Midbrain (tissue), 1 donor: ENCODE data around the gene CNTNAP2.
"Not testable (repeated sequence)": the region's sequence is repeated elsewhere in the genome, so short reads cannot be mapped to it uniquely, and the experiment has no call there.

Experiments
- DNase-seq: peaks from one replicate; lab custom pipeline; 2025; lab: John Stamatoyannopoulos, UW

The CNTNAP2 gene

GRCh38 chr7:147096629-147097028, 980.0 kb downstream of the CNTNAP2 start:
- DNase-seq, result no peak

GRCh38 chr7:147103224-147103623, 986.6 kb downstream of the CNTNAP2 start:
- DNase-seq, result no peak

- no peak for DNase-seq
Measured at GRCh38 chr7:147106746-147107145, 990.1 kb downstream of the CNTNAP2 start.

GRCh38 chr7:147114525-147114924, 997.9 kb downstream of the CNTNAP2 start:
- not testable (repeated sequence) for DNase-seq

GRCh38 chr7:147136352-147136751, 1019.8 kb downstream of the CNTNAP2 start:
- no peak for DNase-seq

- no peak for DNase-seq
Measured at GRCh38 chr7:147145194-147145593, 1028.6 kb downstream of the CNTNAP2 start.

- DNase-seq, result no peak
Measured at GRCh38 chr7:147146169-147146568, 1029.6 kb downstream of the CNTNAP2 start.

- no peak for DNase-seq
Measured at GRCh38 chr7:147151661-147152060, 1035.1 kb downstream of the CNTNAP2 start.

- DNase-seq, result no peak
Measured at GRCh38 chr7:147153571-147153970, 1037.0 kb downstream of the CNTNAP2 start.

- DNase-seq, result no peak
Measured at GRCh38 chr7:147161405-147161804, 1044.8 kb downstream of the CNTNAP2 start.

- no peak for DNase-seq
Measured at GRCh38 chr7:147170341-147171012, 1053.9 kb downstream of the CNTNAP2 start.

GRCh38 chr7:147171013-147171391, 1054.4 kb downstream of the CNTNAP2 start:
- no peak for DNase-seq

GRCh38 chr7:147173883-147174282, 1057.3 kb downstream of the CNTNAP2 start:
- no peak for DNase-seq

- DNase-seq, result no peak
Measured at GRCh38 chr7:147182874-147183273, 1066.3 kb downstream of the CNTNAP2 start.

- DNase-seq, result no peak
Measured at GRCh38 chr7:147183276-147183675, 1066.7 kb downstream of the CNTNAP2 start.

- no peak for DNase-seq
Measured at GRCh38 chr7:147188467-147188866, 1071.9 kb downstream of the CNTNAP2 start.

GRCh38 chr7:147193476-147193875, 1076.9 kb downstream of the CNTNAP2 start:
- no peak for DNase-seq

GRCh38 chr7:147196481-147196880, 1079.9 kb downstream of the CNTNAP2 start:
- no peak for DNase-seq

- no peak for DNase-seq
Measured at GRCh38 chr7:147197006-147197405, 1080.4 kb downstream of the CNTNAP2 start.

- DNase-seq, result no peak
Measured at GRCh38 chr7:147199868-147200267, 1083.3 kb downstream of the CNTNAP2 start.

GRCh38 chr7:147207988-147208387, 1091.4 kb downstream of the CNTNAP2 start:
- DNase-seq, result no peak

- DNase-seq, result no peak
Measured at GRCh38 chr7:147231275-147231674, 1114.7 kb downstream of the CNTNAP2 start.

GRCh38 chr7:147235645-147236382, 1119.2 kb downstream of the CNTNAP2 start:
- DNase-seq, result no peak

- no peak for DNase-seq
Measured at GRCh38 chr7:147240468-147240867, 1123.9 kb downstream of the CNTNAP2 start.
